HG03521 (cell line): ENCODE data around the gene RAD17.
A peak's percentile ranks its signal among the peaks of the same experiment; 100 is the strongest.
"Not testable (repeated sequence)": the region's sequence is repeated elsewhere in the genome, so short reads cannot be mapped to it uniquely, and the experiment has no call there.

Source experiments
- ATAC-seq: cut with Tn5 transposase; IDR thresholded peaks from one replicate; pipeline ENCODE4 v1.9.1; 2021; ENCODE audit warnings: mild to moderate bottlenecking, moderate library complexity; ENCODE audit not compliant: unreplicated experiment

RAD17 gene

DNA sequence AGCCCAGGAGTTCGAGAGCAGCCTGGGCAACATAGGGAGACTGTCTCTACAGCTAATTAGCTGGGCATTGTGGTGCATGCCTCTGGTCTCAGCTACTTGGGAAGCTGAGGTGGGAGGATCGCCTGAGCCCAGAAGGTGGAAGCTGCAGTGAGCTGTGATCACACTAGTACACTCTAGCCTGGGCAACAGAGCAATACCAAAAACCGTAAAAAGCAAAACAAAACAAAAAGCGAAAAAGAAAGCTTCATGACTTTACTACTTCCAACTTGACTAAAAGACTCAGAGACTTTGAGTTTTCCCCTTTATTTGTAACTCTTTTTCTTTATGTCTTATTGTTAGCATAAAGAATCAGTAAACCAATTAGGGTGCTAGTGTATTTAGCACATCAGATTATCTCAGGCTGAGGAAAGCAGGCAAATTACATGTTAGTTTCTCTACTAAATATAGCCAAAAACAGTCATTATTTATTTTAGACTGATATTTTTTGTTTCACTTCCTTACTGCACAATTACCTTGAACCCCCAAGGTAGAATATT, 5.4 kb downstream of the RAD17 start:
- ATAC-seq, result peak; percentile 71

GRCh38 chr5:69378376-69378775, 8.8 kb downstream of the RAD17 start:
- no peak for ATAC-seq

DNA sequence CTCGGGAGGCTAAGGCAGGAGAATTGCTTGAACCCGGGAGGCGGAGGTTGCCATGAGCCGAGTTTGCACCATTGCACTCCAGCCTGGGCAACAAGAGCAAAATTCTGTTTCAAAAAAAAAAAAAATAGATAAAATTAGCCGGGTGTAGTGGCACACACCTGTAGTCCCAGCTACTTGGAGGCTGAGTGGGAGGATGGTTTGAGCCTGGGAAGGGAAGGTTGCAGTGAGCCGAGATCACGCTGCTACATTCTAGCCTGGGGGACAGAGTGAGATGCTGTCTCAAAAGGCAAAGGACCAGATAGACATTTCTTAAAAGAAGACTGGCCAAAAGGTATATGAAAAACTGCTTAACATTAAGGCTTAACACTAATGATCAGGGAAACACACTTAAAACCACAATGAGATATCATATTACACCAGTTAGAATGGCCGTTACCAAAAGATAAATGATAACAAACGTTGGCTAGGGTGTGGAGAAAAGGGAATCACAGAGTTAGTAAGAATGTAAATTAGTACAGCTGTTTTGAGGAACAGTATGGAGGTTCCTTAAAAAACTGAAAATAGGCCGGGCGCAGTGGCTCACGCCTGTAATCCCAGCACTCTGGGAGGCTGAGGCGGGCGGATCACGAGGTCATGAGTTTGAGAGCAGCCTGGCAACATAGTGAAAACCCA, 35.2 kb downstream of the RAD17 start:
- no peak for ATAC-seq

GRCh38 chr5:69414885-69415583, 45.4 kb downstream of the RAD17 start, which contains the start of gene MARVELD2:
TSS of gene MARVELD2 (plus strand) at chr5:69415116. CDS start at chr5:69419386, 4,270 bp downstream.
- ATAC-seq, result no peak

- ATAC-seq, result no peak
These were observed 46.0 kb downstream of the RAD17 start for GRCh38 chr5:69415584-69415958.

DNA sequence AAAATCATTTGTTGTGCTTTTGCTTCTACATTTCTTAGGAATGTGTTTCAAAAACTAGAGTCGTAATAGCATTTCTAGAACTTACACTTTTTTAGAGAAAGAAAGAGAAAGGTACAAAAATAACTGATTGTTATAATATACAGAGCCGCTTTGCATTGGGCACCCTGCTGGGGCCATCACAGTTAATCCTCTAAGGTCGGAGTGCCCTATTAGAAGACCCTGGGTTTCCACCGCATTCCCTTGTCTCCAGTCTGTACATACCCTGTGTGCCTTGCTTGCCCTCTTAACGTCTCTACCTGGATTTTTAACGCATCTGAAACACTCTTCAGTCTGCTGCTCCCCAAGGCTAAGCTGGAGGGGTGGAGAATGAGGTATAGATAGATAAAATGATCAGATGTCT, 46.6 kb downstream of the RAD17 start:
- no peak for ATAC-seq

- no peak for ATAC-seq
These were observed 47.1 kb downstream of the RAD17 start for GRCh38 chr5:69416699-69417098.

- no peak for ATAC-seq
These were observed 48.9 kb downstream of the RAD17 start for GRCh38 chr5:69418554-69418953.

DNA sequence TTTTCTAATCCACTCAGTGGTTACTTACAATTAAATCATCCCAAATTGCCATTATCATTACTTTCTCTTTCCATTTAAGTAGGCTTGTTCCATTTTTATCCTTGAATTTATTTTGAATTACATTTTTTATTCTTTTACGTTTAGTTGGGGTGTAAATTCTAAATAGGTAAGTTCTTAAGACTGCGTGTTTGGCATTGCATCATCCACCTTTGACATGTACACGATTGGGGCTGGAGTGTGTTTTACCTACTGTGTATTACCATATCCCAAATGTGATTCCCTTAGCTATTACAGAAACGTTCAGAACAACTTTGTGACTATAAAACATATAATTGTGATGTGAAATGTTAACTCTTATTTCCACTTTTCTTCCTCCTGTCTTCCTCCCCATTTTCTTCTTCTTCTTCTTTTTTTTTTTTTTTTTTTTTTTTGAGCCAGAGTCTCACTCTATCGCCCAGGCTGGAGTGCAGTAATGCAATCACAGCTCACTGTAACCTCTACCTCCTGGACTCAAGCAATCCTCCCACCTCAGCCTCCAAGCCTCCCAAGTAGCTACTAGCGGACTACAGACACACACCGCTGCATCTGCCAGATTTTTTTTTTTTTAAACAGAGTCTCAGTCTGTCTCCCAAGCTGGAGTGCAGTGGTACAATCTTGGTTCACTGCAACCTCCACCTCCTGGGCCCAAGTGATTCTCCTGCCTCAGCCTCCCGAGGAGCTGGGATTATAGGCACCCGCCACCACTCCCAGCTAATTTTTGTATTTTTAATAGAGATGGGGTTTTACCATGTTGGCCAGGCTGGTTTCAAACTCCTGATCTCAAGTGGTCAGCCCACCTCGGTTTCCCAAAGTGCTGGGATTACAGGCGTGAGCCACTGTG, 62.0 kb downstream of the RAD17 start:
- no peak for ATAC-seq

GRCh38 chr5:69432412-69433206, 63.0 kb downstream of the RAD17 start:
- no peak for ATAC-seq

GRCh38 chr5:69435276-69435884, 65.8 kb downstream of the RAD17 start:
- not testable (repeated sequence) for ATAC-seq

DNA sequence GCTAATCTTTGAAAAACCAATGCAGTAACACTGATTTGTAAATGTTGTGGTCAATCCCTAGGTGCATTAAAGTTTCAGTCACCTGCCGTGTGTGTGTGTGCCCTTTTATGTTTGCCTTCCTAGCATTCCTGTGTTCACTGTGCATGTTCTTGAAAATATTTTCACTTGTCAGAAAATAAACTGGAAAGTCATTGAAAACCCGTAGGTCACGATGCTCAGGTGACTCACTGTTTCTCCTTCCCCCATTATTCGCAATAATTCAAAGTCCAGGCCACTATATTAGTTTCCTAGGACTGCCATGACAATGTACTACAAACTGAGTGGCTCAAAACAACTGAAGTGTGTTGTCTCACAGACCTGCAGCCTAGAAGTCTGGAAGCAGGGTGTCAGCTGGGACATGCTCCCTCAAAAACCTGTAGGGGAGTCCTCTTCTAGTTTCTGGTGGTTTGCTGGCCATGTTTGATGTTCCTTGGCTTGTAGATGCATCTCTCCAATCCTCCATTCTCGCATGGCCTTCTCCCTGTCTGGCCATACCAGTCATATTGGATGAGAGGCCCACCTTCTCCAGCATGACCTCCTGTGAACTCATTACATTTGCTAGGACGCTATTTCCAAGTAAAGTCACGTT, 74.6 kb downstream of the RAD17 start:
- no peak for ATAC-seq

GRCh38 chr5:69449511-69449910, 79.9 kb downstream of the RAD17 start:
- no peak for ATAC-seq

DNA sequence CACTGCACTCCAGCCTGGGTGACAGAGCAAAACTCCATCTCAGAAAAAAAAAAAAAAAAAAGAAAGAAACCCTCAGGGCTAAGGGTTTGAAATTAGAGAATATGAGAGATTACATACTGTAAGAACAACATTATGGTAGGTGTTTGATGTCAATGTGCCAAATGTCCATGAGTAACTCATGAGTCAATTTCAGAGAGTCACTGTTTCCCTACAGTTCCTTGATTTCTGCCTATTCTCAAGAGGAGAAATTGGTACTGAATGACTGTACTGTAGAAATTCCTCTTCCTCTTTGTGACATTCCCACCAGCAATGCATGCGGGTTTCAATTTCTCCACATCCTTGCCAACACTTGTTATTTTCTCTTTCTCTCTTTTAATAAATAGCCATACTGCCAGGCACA, 80.5 kb downstream of the RAD17 start:
- no peak for ATAC-seq

GRCh38 chr5:69450527-69450926, 80.9 kb downstream of the RAD17 start:
- ATAC-seq, result not testable (repeated sequence)

DNA sequence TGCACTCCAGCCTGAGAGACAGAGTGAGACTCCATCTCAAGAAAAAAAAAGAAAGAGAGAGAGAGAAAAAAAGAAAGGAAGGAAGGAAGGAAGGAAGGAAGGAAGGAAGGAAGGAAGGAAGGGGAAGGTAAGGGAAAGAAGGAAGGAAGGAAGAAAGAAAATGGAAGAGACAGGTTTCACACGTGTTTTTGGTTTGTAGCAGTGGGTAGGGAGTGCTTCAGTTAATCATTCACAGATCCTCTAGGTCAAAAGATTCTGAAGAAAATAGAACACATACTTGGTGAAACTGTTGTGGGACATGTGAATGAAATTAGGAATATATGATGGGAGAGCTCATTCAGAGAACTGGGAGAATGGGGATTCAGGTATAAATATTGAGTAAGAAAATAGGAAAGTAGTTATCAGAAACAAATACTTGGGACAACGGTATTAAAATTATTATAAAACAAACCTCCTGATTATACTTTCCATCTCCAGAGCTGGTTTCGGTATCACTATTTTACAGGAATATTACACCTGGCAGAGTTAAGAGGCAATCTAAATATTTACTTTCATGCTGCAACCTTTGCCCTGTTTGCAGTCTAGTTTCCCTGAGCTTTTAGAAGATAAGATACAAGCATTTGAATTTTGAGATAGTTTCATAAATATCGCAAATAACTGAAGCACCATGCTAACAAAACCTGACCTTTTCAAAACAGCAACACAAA, 82.5 kb downstream of the RAD17 start:
- no peak for ATAC-seq

DNA sequence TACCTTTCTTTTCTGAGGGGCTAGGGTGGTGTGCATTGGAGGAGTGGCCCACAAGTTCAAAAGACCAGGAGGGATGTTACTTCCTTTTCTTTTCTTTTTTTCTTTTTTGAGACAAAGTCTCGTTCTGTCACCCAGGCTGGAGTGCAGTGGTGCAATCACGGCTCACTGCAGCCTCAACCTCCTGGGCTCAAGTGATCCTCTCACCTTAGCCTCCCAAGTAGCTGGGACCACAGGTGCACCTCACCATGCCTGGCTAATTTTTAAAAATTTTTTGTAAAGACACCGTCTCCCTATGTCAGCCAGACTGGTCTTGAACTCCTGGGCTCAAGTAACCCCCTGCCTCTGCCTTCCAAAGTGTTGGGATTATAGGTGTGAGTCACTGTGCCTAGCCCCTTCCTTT, 83.9 kb downstream of the RAD17 start:
- not testable (repeated sequence) for ATAC-seq

DNA sequence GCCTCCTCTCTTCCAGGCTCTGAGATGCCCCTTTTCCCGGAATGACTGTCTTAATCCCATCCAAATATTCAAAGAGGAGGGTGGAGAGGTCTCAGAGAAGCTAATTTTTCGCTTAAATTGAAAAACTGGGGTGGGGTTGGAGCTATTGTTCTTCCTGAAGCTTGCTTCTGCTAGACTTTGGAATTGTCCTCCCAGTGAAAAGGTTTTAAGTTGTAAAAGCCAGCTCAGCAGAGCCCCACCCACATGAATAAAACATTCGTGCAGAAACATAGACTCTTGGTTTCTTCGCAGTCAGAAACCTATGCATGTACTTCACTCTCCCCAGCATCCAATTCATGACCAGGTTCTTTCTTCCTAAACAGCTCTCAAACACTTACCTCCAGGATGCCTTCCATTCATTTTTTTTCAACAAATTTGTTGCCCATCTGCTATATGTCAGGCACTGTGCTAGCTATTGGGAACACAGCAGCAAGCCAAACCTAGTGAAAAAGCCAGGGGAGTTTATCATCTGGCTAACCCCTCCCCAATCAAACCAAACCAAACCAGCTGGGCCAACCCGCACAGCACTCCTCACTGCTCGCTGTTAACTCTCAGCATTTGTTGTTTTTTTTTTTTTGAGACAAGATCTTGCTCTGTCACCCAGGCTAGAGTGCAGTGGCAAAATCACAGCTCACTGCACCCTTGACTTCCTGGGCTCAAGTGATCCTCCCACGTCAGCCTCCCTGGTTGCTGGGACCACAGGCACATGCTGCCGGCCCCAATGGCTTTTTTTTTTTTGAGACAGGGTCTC, 85.0 kb downstream of the RAD17 start:
- no peak for ATAC-seq
